Activated CD4-positive, CD25-positive, alpha-beta regulatory T cell (primary cell): Measurements from ENCODE around the gene GZMM.
"Not testable (repeated sequence)": the region's sequence is repeated elsewhere in the genome, so short reads cannot be mapped to it uniquely, and the experiment has no call there.

Experiments used
- DNase-seq, 4 experiments: peaks; one replicate each; lab custom pipeline; 2025; lab: John Stamatoyannopoulos, UW

GZMM gene

GRCh38 chr19:583198-583967 lies 39.5 kb downstream of the GZMM start:
- no peak for DNase-seq

GRCh38 chr19:583968-584239 lies 40.1 kb downstream of the GZMM start:
- no peak for DNase-seq

DNA sequence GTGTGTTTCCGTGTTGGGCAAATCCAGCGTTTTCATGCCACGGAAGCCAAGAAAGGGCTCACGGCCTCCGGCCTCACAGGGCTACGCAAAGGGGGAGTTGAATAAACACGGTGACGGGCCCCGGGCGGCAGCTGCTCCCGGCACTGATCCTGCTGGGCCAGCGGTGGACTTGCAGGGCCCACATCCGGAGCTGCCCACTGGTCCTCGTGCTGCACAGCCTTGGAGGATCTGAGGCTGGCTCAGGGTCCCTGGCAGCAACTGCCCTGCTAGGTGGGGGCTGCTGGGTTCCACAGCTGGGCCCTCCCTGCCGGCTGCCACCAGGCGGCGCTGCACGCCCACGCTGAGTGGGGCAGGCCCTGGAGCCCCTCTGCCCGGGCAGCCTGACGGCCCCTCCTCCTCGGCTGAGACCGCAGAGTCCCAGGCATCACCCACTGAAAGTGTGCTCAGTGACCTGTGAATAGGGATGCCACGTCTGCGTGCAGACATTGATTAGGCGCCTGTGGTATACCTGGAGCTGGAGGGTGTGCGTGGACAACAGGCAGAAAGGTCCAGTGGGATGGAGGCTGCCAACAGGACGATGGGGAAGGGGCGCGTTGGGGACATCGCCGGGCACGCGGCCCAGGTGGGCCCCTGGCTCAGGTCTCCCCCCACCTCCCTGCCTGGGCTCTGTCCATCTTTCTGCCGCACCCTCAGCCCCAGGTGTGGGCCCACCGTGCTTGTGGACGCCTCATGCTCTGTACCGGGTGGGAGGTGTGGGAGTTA lies 40.6 kb downstream of the GZMM start:
- DNase-seq, result peak; percentile 22 to 60 (median 56)

DNA sequence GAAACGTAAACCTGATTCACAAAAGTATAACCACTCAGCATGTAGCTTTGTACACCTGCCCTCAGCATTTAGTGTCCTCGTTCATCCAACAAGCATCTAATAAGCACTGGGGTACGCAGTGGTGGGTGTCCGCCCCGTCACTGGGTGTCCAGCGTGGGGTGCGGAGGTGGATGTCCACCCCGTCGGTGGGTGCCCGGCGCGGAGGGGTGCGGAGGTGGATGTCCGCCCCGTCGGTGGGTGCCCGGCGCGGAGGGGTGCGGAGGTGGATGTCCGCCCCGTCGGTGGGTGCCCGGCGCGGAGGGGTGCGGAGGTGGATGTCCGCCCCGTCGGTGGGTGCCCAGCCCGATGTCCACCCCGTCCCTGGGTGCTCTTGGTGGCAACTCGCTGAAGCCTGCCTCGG lies 41.3 kb downstream of the GZMM start:
- not testable (repeated sequence) for DNase-seq

GRCh38 chr19:585551-586110 lies 41.8 kb downstream of the GZMM start:
- DNase-seq, result no peak

DNA sequence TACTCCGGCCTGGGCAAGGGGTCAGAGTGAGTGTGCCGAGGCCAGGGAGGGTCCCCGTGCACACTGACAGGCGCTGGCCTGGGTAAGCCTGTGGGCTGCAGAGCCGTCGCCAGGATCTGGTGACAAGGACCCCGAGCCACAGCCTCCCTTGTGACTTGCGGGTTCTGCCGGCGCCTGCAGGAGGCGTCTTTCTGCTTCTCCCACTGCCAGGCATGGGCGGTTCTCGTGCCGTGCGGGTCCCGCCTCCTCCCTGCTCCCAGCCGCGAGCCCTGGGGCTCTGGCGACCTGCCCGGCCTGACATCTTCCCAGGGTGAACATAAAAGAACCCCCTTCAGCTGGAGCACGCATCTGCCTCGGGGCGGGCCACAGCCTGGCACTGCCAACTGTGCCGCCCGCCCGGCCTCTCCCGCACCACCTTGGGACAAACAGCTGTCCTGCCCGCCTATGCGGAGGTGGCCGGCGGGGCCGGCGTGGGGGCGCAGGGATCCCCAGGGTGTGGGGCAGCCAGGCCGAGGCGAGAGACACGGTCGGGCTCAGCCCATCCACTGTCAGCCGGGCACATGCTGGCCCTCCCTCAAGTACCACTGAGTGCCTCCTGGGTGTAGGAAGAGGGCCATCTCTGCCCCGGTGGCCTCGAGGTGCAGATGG lies 44.4 kb downstream of the GZMM start:
- DNase-seq, result peak in 1 of 4 experiments; percentile 22

GRCh38 chr19:588741-589692 lies 45.2 kb downstream of the GZMM start:
- no peak for DNase-seq

GRCh38 chr19:589693-590395 lies 46.0 kb downstream of the GZMM start, which contains the start of gene HCN2:
HCN2 (plus strand) TSS chr19:589881; CDS start chr19:589946, 65 bp downstream.
- DNase-seq, result no peak

DNA sequence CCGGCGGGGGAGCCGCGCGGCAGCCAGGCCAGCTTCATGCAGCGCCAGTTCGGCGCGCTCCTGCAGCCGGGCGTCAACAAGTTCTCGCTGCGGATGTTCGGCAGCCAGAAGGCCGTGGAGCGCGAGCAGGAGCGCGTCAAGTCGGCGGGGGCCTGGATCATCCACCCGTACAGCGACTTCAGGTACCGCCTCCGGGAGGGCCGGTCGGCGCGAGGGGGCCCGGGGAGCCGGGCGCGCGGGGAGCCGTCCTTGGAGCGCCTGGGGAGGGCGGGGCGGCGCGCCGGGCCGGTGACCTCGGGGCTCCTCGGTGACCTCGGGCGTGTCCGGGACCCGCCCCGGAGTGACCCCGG lies 46.5 kb downstream of the GZMM start:
- no peak for DNase-seq

DNA sequence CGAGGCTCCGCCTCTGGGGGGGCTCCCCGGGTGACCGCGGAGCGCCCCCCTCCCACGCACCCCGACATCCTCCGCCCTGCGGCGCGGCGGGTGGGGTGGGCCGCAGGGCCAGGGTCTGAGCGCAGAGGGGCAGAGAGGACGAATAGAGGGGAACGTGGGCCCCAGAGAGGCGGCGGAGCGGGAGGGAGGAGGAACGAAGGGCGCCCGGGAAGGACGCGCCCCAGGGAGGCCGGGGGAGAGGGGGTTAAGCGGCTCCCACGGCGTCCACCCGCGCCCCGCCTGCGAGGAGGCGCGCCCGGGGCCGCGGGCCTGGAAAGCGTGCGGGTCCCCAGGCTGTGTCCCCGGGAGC lies 46.9 kb downstream of the GZMM start:
- DNase-seq, result no peak

- no peak for DNase-seq
Measured at GRCh38 chr19:591099-591958, 47.5 kb downstream of the GZMM start.

- DNase-seq, result no peak
Measured at GRCh38 chr19:592101-592500, 48.2 kb downstream of the GZMM start.

DNA sequence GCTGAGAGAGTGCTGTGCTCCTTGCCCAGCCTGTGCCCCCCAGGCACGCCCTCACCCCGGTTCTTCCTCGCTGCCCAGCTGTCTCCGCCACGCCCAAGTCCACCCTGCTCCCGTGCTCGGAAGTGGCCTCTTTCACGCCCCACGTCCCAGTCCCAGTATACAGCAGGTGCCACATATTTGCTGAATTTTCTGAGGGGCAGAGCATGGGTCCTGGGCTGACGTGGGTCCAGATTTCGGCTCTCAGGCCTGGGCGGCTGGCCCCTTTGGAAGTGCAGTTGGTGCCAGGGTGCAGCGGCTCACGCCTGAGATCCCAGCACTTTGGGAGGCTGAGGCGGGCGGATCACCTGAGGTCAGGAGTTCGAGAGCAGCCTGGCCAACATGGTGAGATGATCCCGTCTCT lies 49.2 kb downstream of the GZMM start:
- no peak for DNase-seq

- DNase-seq, result no peak
Measured at GRCh38 chr19:593505-593904, 49.7 kb downstream of the GZMM start.

DNA sequence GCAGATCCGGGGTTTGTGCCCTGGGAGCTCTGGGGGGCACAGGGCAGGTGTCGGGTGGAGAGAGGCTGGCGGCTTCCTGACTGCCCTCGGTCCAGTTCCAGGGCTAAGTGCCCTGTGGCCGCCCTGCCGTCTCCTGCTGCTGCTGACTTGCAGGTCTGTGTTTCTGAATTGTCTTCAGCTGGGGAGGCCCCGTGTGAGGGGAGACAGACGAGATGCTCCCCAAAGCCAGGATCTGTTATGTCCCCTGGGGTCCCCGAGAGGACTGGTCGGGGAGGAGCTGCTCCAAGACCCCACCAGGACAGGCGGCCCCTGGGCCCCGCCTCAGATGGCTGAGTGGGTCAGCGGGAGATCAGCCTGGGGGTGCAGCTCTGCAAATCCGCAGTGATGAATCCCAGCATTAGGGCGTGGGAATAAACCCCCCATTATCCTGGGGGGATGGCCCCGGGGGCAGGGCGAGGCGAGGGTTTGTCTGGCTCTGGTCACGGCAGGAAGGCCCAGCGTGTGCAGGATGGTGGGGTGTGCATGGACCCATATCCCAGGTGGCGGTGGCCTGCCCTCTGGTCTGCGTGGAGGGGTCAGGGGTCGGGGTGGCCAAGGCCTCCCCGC lies 50.5 kb downstream of the GZMM start:
- no peak for DNase-seq

DNA sequence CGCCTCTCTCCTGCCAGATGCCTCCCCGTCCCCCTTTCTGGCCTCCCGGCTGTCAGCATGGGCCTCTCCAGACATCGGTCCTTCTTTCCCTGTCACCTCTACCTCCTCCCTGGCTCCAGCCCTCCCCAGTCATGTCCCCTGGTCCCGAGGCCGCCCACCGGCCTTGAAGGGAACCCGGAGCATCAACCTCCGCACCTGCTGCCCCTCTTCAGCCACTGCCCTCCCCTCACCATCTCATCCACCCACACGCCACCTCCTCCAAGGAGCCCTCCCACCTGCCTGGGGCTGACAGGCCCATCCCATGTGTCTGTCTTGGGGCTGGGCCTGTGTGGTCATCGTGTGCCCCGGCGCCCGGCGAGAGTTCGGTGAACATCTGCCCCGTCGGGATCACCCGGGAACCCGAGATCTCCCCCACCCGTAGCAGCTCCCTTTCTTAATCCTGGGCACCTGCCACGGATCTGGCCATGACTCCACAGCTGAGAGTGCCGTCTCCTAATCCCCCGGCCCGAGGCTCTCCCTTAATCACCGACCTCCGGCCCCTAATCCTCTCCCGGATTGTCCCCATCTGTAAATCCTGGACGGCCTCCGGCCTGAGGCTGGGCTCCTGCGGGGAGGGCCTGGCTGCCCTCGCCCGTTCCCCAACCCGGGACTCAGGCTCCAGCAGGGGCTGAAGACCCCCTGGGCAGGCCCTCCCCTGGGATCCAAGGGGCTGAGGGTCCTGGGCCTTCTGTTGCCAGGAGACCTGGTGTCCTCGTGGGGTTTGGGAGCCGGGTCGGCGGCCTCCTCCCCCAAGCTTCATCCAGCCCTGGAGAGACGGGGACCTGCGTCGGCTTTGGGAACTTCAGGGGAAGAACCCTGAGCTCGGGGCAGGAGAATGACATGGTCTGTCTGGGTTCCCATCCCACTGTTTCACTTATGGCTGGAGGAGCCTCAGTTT lies 51.7 kb downstream of the GZMM start:
- no peak for DNase-seq

GRCh38 chr19:596263-596655 lies 52.4 kb downstream of the GZMM start:
- DNase-seq, result no peak

DNA sequence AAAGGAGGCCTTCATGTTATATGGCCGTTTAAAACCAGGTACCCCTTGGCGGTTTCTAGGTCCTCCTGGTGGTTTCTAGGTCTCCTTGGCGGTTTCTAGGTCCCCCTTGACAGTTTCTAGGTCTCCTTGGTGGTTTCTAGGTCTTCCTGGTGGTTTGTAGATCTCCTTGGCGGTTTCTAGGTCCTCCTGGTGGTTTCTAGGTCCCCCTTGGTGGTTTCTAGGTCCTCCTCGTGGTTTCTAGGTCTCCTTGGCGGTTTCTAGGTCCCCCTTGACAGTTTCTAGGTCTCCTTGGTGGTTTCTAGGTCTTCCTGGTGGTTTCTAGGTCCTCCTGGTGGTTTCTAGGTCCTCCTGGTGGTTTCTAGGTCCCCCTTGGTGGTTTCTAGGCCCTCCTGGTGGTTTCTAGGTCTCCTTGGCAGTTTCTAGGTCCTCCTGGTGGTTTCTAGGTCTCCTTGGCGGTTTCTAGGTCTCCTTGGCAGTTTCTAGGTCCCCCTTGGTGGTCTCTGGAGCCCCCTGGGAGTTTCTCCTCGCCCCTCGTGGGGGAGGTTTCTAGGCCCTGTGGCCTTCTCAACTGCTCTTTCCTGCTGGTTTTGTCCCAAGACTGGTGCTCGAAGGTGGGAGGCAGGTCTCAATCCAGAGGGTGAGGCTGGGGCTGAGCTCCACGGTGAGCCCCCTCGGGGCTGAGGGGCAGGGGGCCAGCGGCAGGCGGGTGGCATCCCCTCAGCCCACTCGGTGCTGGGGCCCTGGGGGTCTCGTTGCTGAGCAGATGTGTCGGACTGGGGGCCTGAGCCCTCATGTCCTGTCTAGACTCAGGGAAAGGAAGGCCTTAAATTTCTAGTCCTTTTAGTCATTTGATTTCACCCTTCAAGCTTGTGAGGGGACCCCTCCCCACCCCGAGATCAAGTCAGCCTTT lies 53.8 kb downstream of the GZMM start:
- DNase-seq, result no peak
